NCI-H2171 treated with DMSO at 0.1 percent for 48 hours (cell line): Measurements from ENCODE around the gene ANO6.
"Not testable (repeated sequence)": the region's sequence is repeated elsewhere in the genome, so short reads cannot be mapped to it uniquely, and the experiment has no call there.

Source experiments
- DNase-seq: peaks from one replicate; lab custom pipeline; 2025; lab: John Stamatoyannopoulos, UW

ANO6 gene

GRCh38 chr12:45314770-45315169 lies 98.9 kb downstream of the ANO6 start:
- no peak for DNase-seq

DNA sequence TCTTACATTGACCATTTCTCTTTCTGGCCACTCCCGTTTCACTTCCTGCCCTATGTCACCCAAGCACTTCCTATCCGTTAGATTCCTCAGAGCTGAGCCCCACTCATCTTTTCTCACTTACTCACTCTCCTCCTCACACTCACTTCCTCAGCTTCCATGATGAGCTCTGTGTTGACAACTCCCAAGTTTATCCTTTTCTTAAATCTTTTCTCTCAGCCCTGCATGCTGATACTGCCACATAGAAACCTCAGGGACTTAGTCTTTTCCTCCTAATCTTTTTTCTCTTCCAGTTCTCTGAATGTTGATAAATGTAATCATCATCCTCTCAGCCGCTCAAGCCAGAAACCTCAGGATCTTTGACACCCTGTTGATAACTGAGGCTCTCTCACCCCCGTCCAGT lies 99.6 kb downstream of the ANO6 start:
- no peak for DNase-seq

DNA sequence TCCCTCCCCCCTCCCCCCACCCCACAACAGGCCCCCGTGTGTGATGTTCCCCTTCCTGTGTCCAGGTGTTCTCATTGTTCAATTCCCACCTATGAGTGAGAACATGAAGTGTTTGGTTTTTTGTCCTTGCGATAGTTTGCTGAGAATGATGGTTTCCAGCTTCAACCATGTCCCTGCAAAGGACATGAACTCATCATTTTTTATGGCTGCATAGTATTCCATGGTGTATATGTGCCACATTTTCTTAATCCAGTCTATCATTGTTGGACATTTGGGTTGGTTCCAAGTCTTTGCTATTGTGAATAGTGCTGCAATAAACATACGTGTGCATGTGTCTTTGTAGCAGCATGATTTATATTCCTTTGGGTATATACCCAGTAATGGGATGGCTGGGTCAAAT lies 101.4 kb downstream of the ANO6 start:
- not testable (repeated sequence) for DNase-seq

DNA sequence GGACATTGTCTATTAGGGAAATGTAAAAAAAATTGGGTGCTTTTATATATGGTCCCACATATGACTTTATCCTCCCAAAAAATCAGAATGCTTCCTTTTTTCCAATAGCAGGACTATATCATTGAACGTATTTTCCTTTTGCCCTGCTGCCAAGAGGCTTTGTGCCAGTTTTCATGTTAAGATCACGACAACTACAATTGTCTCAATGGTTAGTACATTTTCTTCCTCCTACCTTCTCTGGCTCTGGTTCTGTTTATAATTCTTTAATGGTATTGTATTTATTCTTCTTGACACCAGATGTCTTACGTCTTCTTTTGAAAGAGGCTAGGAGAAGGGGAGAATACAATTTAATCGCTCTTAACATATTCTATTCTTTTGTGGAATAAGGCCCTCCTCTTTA lies 106.9 kb downstream of the ANO6 start:
- no peak for DNase-seq

- no peak for DNase-seq
Measured at GRCh38 chr12:45324391-45324790, 108.5 kb downstream of the ANO6 start.

- DNase-seq: no peak
Measured at GRCh38 chr12:45326358-45326975, 110.6 kb downstream of the ANO6 start.

GRCh38 chr12:45327823-45328383 lies 112.0 kb downstream of the ANO6 start:
- no peak for DNase-seq

DNA sequence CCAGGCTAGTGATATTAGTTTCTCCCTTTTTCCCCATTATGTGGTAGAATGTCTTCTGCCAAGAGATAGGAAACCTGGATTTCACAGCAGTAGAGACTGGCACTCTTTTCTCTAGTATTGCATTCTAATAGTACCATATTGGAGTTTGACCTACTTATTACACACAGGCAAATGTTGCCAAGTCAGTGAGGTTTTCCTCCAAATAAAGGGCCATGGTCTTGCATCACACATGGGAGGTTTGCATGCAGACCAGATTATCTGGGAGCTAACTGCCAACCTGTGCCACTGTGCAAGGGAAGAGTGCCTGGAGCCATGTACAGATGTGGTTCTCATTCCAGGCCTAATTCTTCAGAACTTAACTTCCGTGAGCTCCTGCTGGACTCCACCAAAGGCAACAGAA lies 113.3 kb downstream of the ANO6 start:
- no peak for DNase-seq

- no peak for DNase-seq
Measured at GRCh38 chr12:45329702-45330101, 113.8 kb downstream of the ANO6 start.

GRCh38 chr12:45331552-45331951 lies 115.7 kb downstream of the ANO6 start:
- no peak for DNase-seq

- DNase-seq: no peak
Measured at GRCh38 chr12:45334396-45334795, 118.5 kb downstream of the ANO6 start.

GRCh38 chr12:45336331-45336730 lies 120.4 kb downstream of the ANO6 start:
- no peak for DNase-seq

DNA sequence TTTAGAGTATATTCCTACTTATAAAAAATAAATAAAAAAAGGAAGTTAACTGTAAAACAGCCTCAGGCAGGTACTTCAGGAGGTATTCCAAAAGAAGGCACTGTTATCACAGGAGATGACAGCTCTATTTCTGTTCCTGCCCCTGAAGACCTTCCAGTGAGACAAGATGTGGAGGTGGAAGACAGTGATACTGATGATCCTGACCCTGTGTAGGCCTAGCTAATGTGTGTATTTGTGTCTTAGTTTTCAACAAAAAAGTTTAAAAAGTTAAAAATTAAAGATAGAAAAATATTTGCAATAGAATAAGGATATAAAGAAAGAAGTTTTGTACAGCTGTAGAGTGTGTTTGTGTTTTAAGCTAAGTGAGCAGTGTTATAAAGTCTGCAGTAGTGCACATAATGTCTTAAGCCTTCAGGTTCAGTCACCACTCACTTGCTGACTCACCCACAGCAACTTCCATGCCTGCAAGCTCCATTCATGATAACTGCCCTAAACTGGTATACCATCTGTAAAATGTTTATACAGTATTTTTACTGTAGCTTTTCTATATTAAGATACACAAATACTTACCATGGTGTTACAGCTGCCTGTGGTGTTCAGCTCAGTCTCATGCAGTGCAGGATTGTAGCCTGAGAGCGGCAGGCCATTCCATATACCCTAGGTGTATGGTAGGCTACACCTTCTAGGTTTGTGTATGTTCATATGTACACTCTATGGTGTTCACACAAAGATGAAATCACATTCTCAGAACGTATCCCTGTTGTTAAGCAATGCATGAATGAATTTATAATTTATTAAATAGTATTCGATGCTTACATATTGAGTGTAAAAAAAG lies 121.1 kb downstream of the ANO6 start:
- DNase-seq: no peak

- no peak for DNase-seq
Measured at GRCh38 chr12:45337835-45338234, 121.9 kb downstream of the ANO6 start.

DNA sequence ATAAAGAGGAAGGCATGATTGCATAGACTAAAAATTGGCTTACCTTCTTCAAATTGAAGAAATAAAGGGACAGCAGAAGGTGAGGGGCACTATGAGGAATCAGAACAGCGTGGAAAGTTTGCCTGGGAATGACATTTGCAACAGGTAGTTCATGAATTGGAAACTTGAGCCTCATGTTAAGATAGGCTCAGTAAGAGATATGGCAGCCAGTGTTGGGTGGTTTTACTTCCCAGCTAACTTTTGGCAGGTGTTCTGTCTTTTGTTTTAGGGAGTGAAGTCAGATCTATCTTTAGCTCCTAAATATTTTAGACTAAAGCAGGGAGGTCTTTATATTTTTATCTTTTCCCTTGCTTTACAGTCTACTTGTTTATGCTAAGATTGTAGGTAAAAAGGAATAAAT lies 122.4 kb downstream of the ANO6 start:
- no peak for DNase-seq

DNA sequence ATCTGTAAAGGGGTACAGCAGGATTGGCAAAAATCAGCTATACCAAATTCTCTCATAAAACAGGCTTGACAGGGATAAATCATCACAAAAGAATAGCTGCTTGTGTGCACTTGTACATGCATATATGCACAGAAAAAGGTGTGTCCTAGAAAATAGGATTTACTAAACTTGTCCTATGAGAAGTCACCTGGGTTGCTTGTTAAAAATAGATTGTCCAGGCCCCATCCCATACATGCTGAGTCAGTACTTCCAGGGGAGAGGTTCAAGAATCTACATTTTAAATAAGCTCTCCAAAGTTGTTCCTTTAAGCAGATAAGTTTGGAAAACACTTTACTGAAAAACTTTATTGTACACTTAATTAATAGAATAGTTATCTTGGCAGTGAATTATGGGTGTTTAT lies 123.1 kb downstream of the ANO6 start:
- DNase-seq: no peak

DNA sequence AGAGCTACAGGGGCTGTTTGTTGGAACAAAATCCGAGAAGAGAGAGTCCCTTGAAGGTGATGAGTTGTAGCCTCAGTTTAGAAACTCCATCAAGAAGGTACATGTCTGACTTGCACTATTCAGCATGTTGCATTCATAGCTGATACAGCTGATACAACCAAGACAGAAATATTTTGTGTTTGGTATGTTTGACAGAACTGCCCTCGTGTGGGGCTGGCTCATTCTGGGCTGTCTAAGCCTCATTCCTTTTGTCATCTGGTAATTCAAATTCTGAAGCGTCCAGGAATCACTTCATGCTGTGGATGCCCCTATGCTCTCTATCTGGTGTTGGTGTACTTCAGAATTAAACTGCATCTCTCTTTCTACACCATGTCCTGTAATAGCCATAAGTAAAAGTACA lies 126.3 kb downstream of the ANO6 start:
- DNase-seq: no peak

GRCh38 chr12:45342848-45343247 lies 127.0 kb downstream of the ANO6 start:
- no peak for DNase-seq

DNA sequence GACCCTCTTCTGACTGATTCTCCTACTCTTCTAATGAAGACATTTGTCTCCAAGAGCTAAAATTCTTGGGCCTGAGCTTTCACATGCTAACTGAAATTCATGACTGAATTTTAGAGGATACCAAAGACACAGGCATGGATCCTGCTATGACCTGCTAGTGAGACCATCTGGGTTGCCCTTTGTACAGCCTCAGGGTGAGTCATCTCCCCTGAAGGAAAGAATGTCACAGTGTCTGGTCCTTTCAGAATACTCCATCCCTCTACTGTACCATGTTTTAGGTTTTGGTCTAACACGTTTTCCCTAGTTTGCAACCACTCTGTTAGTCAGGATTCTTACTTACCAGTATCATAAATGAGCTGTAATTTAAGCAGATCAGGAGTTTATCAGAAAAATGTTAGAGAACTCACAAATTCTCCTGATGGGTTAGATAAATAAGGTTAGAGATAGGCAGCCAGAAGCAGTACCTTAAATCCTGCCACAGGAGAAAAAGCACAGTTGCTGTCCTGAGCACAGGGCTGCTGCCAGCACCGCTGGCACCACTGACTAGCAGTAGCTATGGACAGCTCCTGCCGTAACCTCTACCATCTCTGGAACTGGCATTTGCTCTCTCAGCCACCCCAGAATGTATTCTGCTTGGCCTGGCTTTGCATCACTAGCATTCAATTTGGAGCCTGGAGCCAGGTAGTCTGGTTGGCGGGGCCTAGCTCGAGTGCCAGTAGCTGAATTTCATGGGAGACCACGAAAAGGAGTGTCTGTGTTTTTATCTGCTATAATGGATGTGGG lies 127.6 kb downstream of the ANO6 start:
- no peak for DNase-seq

GRCh38 chr12:45348311-45348710 lies 132.4 kb downstream of the ANO6 start:
- DNase-seq: no peak

DNA sequence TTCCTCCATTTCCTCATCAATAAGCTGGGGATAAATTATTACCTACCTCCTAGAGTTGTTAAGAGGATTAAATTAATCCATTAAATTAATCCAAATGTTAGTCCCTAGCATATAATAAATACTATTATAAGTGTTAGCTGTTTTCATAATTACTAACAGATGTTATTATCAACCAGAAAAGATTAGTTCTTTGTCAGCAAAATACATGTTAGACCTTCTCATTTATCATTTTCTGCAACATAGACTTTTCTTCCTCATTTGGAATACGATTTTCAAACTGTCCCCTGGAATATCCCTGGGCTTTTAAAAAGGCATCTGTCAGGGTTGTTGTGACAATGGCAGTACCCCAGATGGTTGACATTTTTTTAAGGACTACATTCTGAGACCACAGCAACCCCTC lies 133.1 kb downstream of the ANO6 start:
- no peak for DNase-seq

DNA sequence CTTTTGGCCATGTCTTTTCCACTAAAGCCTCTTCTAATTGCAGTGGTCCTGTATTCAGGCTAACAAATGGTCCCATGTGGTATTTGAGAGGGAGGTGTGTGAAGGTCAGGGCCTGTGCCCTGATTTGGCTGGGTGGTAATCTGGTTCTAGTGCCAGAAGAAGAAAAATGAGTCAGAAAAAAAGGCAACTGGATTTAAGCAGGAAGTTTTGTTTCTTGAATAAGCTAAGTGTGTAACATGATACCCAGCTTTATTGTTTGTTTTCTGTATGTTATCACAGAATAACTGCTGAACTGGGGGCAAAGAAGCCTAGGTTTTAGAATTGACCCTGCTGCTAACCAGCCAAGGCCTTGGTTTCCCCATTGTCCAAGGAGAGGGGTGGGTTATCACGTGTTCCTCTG lies 134.0 kb downstream of the ANO6 start:
- no peak for DNase-seq

GRCh38 chr12:45350861-45351260 lies 135.0 kb downstream of the ANO6 start:
- DNase-seq: no peak
